Heart left ventricle (tissue), 16 donors: ENCODE data around the gene PACRG. TPM values are rescaled to one million over a fixed set of nuclear protein-coding genes. Genes with fewer than 3 reads are reported as not detected.
A peak's percentile ranks its signal among the peaks of the same experiment; 100 is the strongest.

Experiments used
- ATAC-seq, 4 donors: fragments of 200-7000 bp; cut with Tn5 transposase; one replicate each; pipeline ENCODE4 v1.9.1; 2020 to 2022; ENCODE audit warnings: moderate library complexity in 4 of 4, mild to moderate bottlenecking in 3 of 4, moderate number of reproducible peaks in 1 of 4
- DNase-seq, 5 donors: peaks; one replicate each; pipeline ENCODE4 v3.0.0-alpha.2; 2020
- H3K27ac ChIP-seq, 12 donors: fragments of 200-600 bp; sonication (generic) in 4 of 12; one replicate each; pipeline versions ENCODE4 v1.5.0 to v1.8.0; 2016 to 2022; ENCODE audit warnings: mild to moderate bottlenecking in 2 of 12
- H3K27me3 ChIP-seq, 9 donors: fragments of 200-600 bp; sonication (generic) in 2 of 9; one replicate each; pipeline versions ENCODE4 v1.5.1 to v1.8.0; 2016 to 2022; ENCODE audit warnings: mild to moderate bottlenecking in 3 of 9
- H3K36me3 ChIP-seq, 9 donors: fragments of 200-600 bp; sonication (generic) in 2 of 9; one replicate each; pipeline versions ENCODE4 v1.5.0 to v1.8.0; 2018 to 2022; ENCODE audit warnings: mild to moderate bottlenecking in 2 of 9
- H3K4me1 ChIP-seq, 12 donors: fragments of 200-600 bp; sonication (generic) in 4 of 12; one replicate each; pipeline versions ENCODE4 v1.5.0 to v1.8.0; 2016 to 2022; ENCODE audit warnings: mild to moderate bottlenecking in 3 of 12
- H3K4me3 ChIP-seq, 12 donors: fragments of 200-600 bp; sonication (generic) in 4 of 12; one replicate each; pipeline versions ENCODE4 v1.5.0 to v1.8.0; 2017 to 2022; ENCODE audit warnings: mild to moderate bottlenecking in 9 of 12, moderate library complexity in 4 of 12
- H3K9me3 ChIP-seq, 12 donors: fragments of 200-600 bp; sonication (generic) in 4 of 12; one replicate each; pipeline versions ENCODE4 v1.5.0 to v1.8.0; 2016 to 2022; ENCODE audit warnings: mild to moderate bottlenecking in 1 of 12
- POLR2A ChIP-seq, 2 donors: fragments of 450-650 bp; IDR thresholded peaks; one replicate each; pipeline ENCODE4 v1.6.1; 2017; ENCODE audit warnings: antibody characterized with exemption in 2 of 2, mild to moderate bottlenecking in 2 of 2, moderate library complexity in 2 of 2
- WGBS, 4 donors: extraction: QIAGEN DNeasy Blood & Tissue Kit in 2 of 4; methylation state at CpG; one replicate each; pipeline versions ENCODE4 v1.1.5 to v1.1.7; 2013 to 2018; 5-methylcytosine and 5-hydroxymethylcytosine counted together
- intact Hi-C, 10 donors: fragments of 100-400 bp; cut with DNase I; formaldehyde crosslinking; loops; one replicate each; pipeline versions ENCODE4 v1.11.1 to v1.14.2; 2022
- polyA plus RNA-seq, 2 donors: library from polyadenylated mRNA; stranded (reverse); fragments of 200-250 nt; gene quantifications; one replicate each; pipeline ENCODE4 v1.2.3, GENCODE V29; 2013
- total RNA-seq, 9 donors: library from RNA; depleted of rRNA in 2 of 9; stranded (reverse); fragments of >200 nt in 2 of 9; fragmentation: NEBNext Ultra II Directional in 3 of 9; extraction: Animal tissue kit (Norgen Biotek cat#: 25700) in 3 of 9; gene quantifications; one replicate each; pipeline versions ENCODE4 v1.1.0 to v1.2.4, GENCODE V29; 2016 to 2023
- TF ChIP-seq, protein P1 (sequence below), 12 donors: fragments of 200-600 bp; sonication (generic) in 4 of 12; IDR thresholded peaks; one replicate each; pipeline versions ENCODE4 v1.5.0 to v1.8.0; 2018 to 2022; ENCODE audit warnings: antibody characterized with exemption in 12 of 12, mild to moderate bottlenecking in 5 of 12
- donor health status: ischemic (EF 13 %, LVEDD 7.1; RV severe dilation, severe dysfunction).
- donor health status: healthy with polysubstance abuse.
- donor health status: DM: no; HTN: yes; CAD: no.
- donor health status: DM: no; HTN: no; CAD: no.
- donor health status: ischemic (EF 25% LVEDD 6.9; RV normal size, moderate dysfunction).
- donor health status: ischemic (EF 25% LVEDD 5.7; RV mildly dilated, moderate dysfunction).
- donor health status: healthy.
- donor health status: DM: yes; HTN: yes; CAD: no.
- donor health status: ischemic (EF 35%, LVEDD 5.7; RV mildly dilated, moderate dysfunction).
- donor health status: nonischemic (EF 11% LVEDD 7.7; RV severe dilation, severe dysfunction).
- donor health status: DM: yes; HTN: yes; CAD: no.
- donor health status: PGD.
- donor health status: ischemic (EF 29% LVEDD 5.4; RV normal size, mild dysfunction).
- donor health status: nonischemic (EF 23%, LVEDD 6.1; RV moderate dilation, normal function).

Gene PACRG
- total and polyA plus RNA-seq, 11 donors: 2.0 to 83.3 (median 11.8) TPM

DNA sequence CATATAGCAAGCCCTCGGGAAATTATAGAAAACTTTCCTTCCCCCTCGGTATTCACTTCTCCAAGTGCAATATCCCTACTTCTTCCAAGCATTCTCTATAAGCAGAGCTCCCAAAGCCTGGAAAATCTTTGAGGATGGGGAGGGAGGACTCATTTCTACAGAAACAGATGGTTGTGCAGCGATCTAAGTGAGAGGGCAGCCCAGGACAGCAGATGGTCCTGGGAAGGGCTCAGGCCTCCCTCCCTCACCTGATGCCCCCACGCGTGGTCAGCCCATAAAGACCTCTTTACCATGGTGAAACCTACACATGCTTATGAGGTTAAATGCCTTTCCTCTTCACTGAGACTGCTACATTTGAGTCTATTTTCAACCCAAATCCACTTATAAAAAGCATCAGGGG, 367.1 kb downstream of the PACRG start:
- Histone ChIP-seq H3K4me3 (no peak overlapping the region), H3K27me3 (no peaks in the 10 kb centered on the region), H3K36me3 (no peaks in the 10 kb centered on the region), H3K4me1 (peaks cover 0 to 5% (median 0%) of the 10 kb centered on the region in 12 donors), H3K27ac (no peak overlapping the region), H3K9me3 (no peaks in the 10 kb centered on the region)
- 71 to 95% (median 89%) methylated on average over 5 of the region's 5 CpGs for WGBS, 4 donors
- ATAC-seq (no peak), DNase-seq (no peak)
- intact Hi-C loops: no loop called here
- no peak for TF ChIP-seq POLR2A (IDR thresholded peaks at IDR 0.05)
- TF ChIP-seq, protein P1, sequence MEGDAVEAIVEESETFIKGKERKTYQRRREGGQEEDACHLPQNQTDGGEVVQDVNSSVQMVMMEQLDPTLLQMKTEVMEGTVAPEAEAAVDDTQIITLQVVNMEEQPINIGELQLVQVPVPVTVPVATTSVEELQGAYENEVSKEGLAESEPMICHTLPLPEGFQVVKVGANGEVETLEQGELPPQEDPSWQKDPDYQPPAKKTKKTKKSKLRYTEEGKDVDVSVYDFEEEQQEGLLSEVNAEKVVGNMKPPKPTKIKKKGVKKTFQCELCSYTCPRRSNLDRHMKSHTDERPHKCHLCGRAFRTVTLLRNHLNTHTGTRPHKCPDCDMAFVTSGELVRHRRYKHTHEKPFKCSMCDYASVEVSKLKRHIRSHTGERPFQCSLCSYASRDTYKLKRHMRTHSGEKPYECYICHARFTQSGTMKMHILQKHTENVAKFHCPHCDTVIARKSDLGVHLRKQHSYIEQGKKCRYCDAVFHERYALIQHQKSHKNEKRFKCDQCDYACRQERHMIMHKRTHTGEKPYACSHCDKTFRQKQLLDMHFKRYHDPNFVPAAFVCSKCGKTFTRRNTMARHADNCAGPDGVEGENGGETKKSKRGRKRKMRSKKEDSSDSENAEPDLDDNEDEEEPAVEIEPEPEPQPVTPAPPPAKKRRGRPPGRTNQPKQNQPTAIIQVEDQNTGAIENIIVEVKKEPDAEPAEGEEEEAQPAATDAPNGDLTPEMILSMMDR (IDR thresholded peaks at IDR 0.05): no peak

DNA sequence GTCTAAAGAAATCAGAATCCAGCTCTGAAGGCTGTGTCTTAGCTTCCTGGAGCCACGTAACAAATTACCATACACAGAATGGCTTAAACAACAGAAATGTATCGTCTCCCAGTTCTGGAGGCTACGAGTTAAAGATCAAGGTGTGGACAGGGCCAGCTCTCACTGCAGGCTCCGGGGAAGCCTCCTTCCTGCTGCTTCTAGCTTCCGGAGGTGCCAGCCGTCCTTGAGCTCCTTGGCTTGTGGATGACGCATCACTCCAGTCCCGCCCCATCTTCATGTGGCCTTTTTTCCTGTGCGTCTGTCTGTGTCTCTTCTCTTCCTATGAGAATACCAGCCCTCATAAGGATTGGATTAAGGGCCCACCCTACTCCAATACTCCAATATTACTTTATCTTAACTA, 367.6 kb downstream of the PACRG start:
- intact Hi-C loops: no loop called here
- H3K9me3 ChIP-seq: no peaks in the 10 kb centered on the region
- H3K27me3 ChIP-seq: no peaks in the 10 kb centered on the region
- peaks cover 0 to 4% (median 0%) of the 10 kb centered on the region in 9 donors for H3K36me3 ChIP-seq
- no peak for DNase-seq
- TF ChIP-seq POLR2A (IDR thresholded peaks at IDR 0.05): no peak
- TF ChIP-seq, protein P1 (IDR thresholded peaks at IDR 0.05): no peak
- no peak for ATAC-seq
- H3K27ac ChIP-seq: no peak overlapping the region
- H3K4me1 ChIP-seq: peaks cover 0 to 5% (median 0%) of the 10 kb centered on the region in 12 donors
- H3K4me3 ChIP-seq: no peak overlapping the region
- WGBS, 4 donors: 76 to 87% (median 85%) methylated on average over 9 of the region's 9 CpGs

DNA sequence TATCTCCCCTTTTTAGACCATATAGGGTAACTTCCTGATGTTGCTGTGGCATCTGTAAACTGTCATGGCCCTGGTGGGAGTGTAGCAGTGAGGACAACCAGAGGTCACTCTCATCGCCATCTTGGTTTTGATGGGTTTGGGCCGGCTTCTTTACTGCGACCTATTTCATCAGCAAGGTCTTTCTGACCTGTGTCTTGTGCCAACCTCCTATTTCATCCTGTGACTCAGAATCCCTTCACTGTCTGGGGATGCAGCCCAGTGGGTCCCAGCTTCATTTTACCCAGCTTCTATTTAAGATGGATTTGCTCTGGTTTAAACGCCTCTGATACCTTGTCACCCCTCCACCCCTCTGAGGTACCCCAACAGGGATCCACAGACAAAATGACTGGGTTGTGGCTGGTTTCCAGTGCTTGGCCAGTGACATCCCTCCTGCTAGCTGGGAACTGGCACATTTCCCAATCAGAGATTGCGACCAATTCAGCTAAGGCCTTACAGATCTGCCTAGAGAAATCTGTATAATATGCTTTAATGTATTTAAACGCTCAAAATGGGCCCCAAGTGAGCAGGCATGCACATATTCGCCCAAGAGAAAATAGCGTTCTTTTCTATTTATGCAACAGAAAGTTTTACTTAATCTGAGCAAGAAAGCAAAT, 371.2 kb downstream of the PACRG start:
- no peaks in the 10 kb centered on the region for H3K9me3 ChIP-seq
- 70 to 77% (median 72%) methylated on average over 8 of the region's 8 CpGs for WGBS, 4 donors
- TF ChIP-seq, protein P1 (IDR thresholded peaks at IDR 0.05): no peak
- no peak for TF ChIP-seq POLR2A (IDR thresholded peaks at IDR 0.05)
- intact Hi-C loops: no loop called here
- peaks cover 0 to 4% (median 0%) of the 10 kb centered on the region in 9 donors for H3K36me3 ChIP-seq
- ATAC-seq (peak in 3 of 4 donors; percentile 16 to 62 (median 42)), DNase-seq (no peak)
- H3K27ac ChIP-seq: peak overlapping the region in 2 of 12 donors; percentile 5 to 16
- no peaks in the 10 kb centered on the region for H3K27me3 ChIP-seq
- H3K4me1 ChIP-seq: peaks cover 0 to 5% (median 0%) of the 10 kb centered on the region in 12 donors
- H3K4me3 ChIP-seq: no peak overlapping the region

DNA sequence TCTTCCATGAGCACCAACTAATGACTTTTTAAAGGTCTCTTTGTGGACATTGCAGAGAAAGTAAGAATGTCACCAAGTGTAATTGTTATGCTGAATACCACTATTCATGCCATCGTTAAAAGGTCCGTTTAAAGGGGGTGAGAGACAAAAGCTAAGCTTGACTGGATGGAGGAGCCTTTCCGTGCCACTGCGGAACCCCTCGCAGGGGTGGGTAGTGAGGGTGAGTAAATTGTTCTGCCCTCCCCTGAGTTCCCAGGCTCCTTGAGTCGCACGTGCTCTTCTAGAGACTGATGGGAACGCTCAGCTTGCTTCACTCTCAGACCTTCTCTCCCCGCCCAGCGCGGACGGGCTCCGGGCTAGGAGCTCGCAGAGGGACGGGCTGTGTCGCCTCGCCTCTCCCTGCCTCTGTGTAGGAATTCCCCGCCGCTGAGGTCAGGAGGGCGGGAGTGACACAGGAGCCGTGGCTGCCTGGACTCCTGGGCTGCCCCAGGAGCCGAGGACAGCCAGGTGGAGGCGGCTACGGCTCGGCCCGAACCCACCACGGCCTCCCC, 371.9 kb downstream of the PACRG start:
- no peaks in the 10 kb centered on the region for H3K27me3 ChIP-seq
- 92 to 94% (median 93%) methylated on average over 16 to 27 of the region's 27 CpGs for WGBS, 4 donors
- ATAC-seq: peak in 1 of 4 donors; percentile 44
- peaks cover 0 to 4% (median 0%) of the 10 kb centered on the region in 9 donors for H3K36me3 ChIP-seq
- peaks cover 0 to 5% (median 0%) of the 10 kb centered on the region in 12 donors for H3K4me1 ChIP-seq
- no peak overlapping the region for H3K27ac ChIP-seq
- no peak for DNase-seq
- intact Hi-C loops: no loop called here
- H3K4me3 ChIP-seq: no peak overlapping the region
- H3K9me3 ChIP-seq: no peaks in the 10 kb centered on the region
- no peak for TF ChIP-seq POLR2A (IDR thresholded peaks at IDR 0.05)
- TF ChIP-seq, protein P1 (IDR thresholded peaks at IDR 0.05): no peak
